Activated CD8-positive, alpha-beta T cell treated with anti-CD3 and anti-CD28 coated beads for 36 hours (primary cell): ENCODE data around the gene KAT2A. TPM values are rescaled to one million over a fixed set of nuclear protein-coding genes. Genes with fewer than 3 reads are reported as not detected.

ENCODE experiments used
- ATAC-seq: fragments of 200-7000 bp; cut with Tn5 transposase; one replicate; pipeline ENCODE4 v1.10.0; 2021; ENCODE audit warnings: mild to moderate bottlenecking, moderate library complexity
- CTCF ChIA-PET: fragments of 350-600 bp; sonication (Branson Sonifier 250); formaldehyde crosslinking; loops from one replicate; lab custom pipeline; 2021; ENCODE audit warnings: antibody characterized with exemption; lab: Charles Lee
- POLR2A ChIA-PET: fragments of 350-600 bp; sonication (Branson Sonifier 250); formaldehyde crosslinking; loops from one replicate; lab custom pipeline; 2021; ENCODE audit warnings: antibody characterized with exemption; lab: Charles Lee
- DNase-seq: peaks from one replicate; pipeline ENCODE4 v3.0.0-alpha.2; 2020
- H3K27ac Mint-ChIP-seq: one replicate; pipeline ENCODE4 v1.8.0; 2021; ENCODE audit warnings: mild to moderate bottlenecking, mixed read lengths
- H3K27me3 Mint-ChIP-seq: one replicate; pipeline ENCODE4 v1.8.0; 2021; ENCODE audit warnings: mixed read lengths
- H3K36me3 Mint-ChIP-seq: one replicate; pipeline ENCODE4 v1.8.0; 2021; ENCODE audit warnings: low read depth, mixed read lengths
- H3K4me1 Mint-ChIP-seq: one replicate; pipeline ENCODE4 v1.8.0; 2021; ENCODE audit warnings: low read depth, mixed read lengths
- H3K4me3 Mint-ChIP-seq: one replicate; pipeline ENCODE4 v1.8.0; 2021; ENCODE audit warnings: mild to moderate bottlenecking, moderate library complexity, mixed read lengths
- H3K9me3 Mint-ChIP-seq: one replicate; pipeline ENCODE4 v1.8.0; 2021; ENCODE audit warnings: mixed read lengths
- intact Hi-C: fragments of 100-400 bp; cut with micrococcal nuclease; formaldehyde crosslinking; loops from one replicate; pipeline ENCODE4 v1.10.0; 2022
- total RNA-seq, 2 experiments: library from RNA; stranded (reverse); gene quantifications; one replicate each; pipeline ENCODE4 v1.2.3, GENCODE V29; 2021
- TF ChIP-seq, protein P1 (sequence below): fragments of 200-600 bp; IDR thresholded peaks from one replicate; pipeline ENCODE4 v1.8.0; 2022; ENCODE audit warnings: antibody characterized with exemption, mild to moderate bottlenecking

KAT2A gene
- total RNA-seq, 2 experiments from 2014 or later = 49.2 to 50.2 TPM

DNA sequence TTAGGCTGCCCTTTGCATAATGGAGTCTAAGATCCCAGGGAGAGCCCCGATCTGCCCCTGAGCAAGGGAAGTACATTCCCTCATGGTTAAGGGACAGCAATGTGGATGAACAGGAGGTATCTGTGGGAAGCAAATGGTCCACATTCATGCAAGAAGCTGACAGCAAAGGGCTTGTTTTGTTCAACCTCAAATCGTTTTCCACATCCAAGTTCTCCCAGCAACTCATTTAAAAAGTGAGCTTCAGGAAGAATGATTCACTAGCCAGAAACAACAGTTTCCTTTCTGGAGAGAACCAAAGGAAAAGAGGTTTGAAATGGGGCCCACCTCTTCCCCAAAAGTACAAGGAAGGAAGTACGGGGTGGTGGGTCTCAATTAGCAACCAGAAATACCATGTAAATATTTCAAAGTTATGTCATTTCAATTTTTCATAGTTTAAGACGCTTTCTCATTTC lies 10.8 kb upstream of the KAT2A start:
- Mint-ChIP-seq H3K27me3 (no peaks in the 10 kb centered on the region), H3K27ac (peak overlapping the region; percentile 43), H3K36me3 (peaks cover 25% of the 10 kb centered on the region), H3K9me3 (no peaks in the 10 kb centered on the region), H3K4me3 (no peak overlapping the region), H3K4me1 (peaks cover 59% of the 10 kb centered on the region)
- DNase-seq (no peak), ATAC-seq (no peak)
- intact Hi-C loops = no loop called here
- CTCF ChIA-PET = interaction anchor here (0.8 to 2.5 kb wide), 4 partner anchors 13 to 386 kb away, joined by 3 to 7 read pairs (median 4); no protein-coding TSS in a partner anchor
- POLR2A ChIA-PET = interaction anchor here (1.1 to 5.6 kb wide), 2 partner anchors 10 to 137 kb away, joined by 3 to 24 read pairs; partner anchors contain the start of genes HSPB9 and KAT2A
- TF ChIP-seq, protein P1, sequence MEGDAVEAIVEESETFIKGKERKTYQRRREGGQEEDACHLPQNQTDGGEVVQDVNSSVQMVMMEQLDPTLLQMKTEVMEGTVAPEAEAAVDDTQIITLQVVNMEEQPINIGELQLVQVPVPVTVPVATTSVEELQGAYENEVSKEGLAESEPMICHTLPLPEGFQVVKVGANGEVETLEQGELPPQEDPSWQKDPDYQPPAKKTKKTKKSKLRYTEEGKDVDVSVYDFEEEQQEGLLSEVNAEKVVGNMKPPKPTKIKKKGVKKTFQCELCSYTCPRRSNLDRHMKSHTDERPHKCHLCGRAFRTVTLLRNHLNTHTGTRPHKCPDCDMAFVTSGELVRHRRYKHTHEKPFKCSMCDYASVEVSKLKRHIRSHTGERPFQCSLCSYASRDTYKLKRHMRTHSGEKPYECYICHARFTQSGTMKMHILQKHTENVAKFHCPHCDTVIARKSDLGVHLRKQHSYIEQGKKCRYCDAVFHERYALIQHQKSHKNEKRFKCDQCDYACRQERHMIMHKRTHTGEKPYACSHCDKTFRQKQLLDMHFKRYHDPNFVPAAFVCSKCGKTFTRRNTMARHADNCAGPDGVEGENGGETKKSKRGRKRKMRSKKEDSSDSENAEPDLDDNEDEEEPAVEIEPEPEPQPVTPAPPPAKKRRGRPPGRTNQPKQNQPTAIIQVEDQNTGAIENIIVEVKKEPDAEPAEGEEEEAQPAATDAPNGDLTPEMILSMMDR = no peak

DNA sequence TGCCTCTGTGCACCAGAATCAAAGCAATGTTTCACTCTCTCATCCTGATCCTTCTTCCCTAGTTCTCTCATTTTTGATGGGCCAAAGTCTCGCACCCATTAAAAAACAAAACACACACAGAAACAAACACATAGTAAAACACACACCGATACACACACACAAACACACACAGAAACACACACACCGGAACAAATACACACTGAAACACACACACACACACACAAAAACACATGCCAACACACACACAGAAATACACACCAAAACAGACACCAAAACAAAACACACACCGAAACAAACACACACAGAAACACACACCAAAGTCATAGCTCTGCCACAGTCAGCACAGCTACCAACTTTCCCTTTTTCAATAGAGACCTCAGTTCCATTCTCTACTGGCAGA lies 10.1 kb upstream of the KAT2A start:
- no peak overlapping the region for H3K4me3 Mint-ChIP-seq
- no peak for DNase-seq
- ATAC-seq = no peak
- peaks cover 26% of the 10 kb centered on the region for H3K36me3 Mint-ChIP-seq
- no peaks in the 10 kb centered on the region for H3K9me3 Mint-ChIP-seq
- TF ChIP-seq, protein P1 = no peak
- H3K27me3 Mint-ChIP-seq = no peaks in the 10 kb centered on the region
- intact Hi-C loops = no loop called here
- CTCF ChIA-PET = interaction anchor here (0.8 to 2.9 kb wide), 6 partner anchors 9 to 297 kb away, joined by 3 to 15 read pairs (median 4); no protein-coding TSS in a partner anchor
- peaks cover 52% of the 10 kb centered on the region for H3K4me1 Mint-ChIP-seq
- POLR2A ChIA-PET = interaction anchor here (0.6 to 5.6 kb wide), 3 partner anchors 10 to 22 kb away, joined by 3 to 24 read pairs (median 3); partner anchors contain the start of genes HSPB9 and KAT2A
- H3K27ac Mint-ChIP-seq = peak overlapping the region; percentile 68

DNA sequence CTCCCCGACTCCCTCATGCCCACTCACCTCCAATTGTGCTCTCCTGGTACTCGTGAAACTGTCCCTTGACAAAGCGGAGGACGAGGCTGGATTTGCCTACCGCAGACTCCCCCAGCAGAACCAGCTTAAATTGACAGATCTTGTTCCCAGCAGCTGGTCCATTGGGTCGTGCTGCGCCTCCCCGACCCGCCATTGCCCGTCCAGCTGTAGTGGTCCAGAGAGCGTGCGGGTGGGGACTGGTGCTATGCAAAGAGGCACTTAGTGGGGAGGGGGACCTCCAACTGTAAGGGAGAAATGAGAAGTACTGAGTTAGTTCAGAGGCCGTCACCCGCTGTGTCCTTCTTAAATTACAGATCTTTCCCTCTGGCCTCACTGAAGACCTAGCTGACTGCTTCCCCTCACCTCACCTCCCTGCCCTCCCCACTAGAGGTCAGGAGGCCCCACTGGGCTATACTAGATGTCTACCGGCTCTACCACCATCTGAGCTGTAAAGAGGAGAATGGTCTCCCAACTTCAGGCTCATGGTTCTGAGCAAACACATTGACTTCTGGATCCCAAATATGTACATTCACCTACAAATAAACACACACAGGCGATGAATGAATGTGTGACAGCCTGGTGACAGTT lies 9.3 kb upstream of the KAT2A start:
- no peak for ATAC-seq
- H3K36me3 Mint-ChIP-seq = peaks cover 32% of the 10 kb centered on the region
- peak overlapping the region; percentile 49 for H3K27ac Mint-ChIP-seq
- TF ChIP-seq, protein P1 = no peak
- no peak for DNase-seq
- CTCF ChIA-PET = interaction anchor here (0.8 to 2.9 kb wide), 9 partner anchors 10 to 298 kb away, joined by 3 to 15 read pairs (median 3); no protein-coding TSS in a partner anchor
- peaks cover 44% of the 10 kb centered on the region for H3K4me1 Mint-ChIP-seq
- POLR2A ChIA-PET = interaction anchor here (0.6 to 5.6 kb wide), 5 partner anchors 9 to 117 kb away, joined by 3 to 24 read pairs (median 3); partner anchors contain the start of genes HSPB9 and KAT2A
- no peak overlapping the region for H3K4me3 Mint-ChIP-seq
- H3K9me3 Mint-ChIP-seq = no peaks in the 10 kb centered on the region
- no peaks in the 10 kb centered on the region for H3K27me3 Mint-ChIP-seq
- intact Hi-C loops = no loop called here

DNA sequence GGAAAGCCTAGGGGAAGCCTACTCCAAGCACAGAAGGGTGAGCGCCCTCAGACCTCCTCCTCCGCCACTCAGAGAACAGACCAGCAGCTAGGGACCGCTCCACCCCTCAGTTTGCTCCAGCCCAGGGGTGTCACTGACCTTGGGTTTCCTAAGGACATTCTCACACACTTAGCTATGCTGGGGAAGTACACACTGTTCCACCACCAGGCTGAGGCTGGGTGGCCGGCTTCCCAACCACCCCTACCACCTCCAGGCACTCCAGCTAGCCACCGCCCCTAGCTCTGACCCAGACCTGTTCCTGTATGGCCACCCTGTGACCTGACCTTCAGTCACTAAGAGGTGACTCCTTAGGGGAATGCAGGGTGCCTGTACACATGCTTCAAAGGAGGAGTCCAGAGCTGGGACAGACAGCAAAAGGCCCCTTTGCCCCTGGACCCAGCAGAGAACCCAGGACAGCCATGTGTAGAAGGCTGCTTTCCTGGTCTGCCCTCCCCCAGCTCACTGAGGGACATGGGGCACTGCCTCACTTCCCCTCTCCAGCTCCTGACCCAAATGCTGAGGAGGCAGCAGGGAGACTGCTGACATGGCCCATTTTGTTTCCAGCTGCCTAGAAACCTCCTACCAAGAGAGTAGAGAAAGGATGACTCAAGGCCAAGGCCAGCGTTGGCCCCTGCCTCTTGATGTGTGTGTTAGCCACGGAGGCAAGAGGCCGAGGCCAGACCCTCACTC lies 8.1 kb upstream of the KAT2A start:
- H3K27ac Mint-ChIP-seq = peak overlapping the region; percentile 80
- POLR2A ChIA-PET = interaction anchor here (1.2 to 5.6 kb wide), 2 partner anchors 8 to 13 kb away, joined by 4 to 24 read pairs; partner anchors contain the start of genes HSPB9 and KAT2A

More for the DNA sequence above, 8.1 kb upstream of the KAT2A start:
- Mint-ChIP-seq H3K4me1 (peaks cover 38% of the 10 kb centered on the region), H3K27me3 (no peaks in the 10 kb centered on the region), H3K4me3 (no peak overlapping the region), H3K9me3 (no peaks in the 10 kb centered on the region), H3K36me3 (peaks cover 32% of the 10 kb centered on the region)
- CTCF ChIA-PET = interaction anchor here (0.9 to 2.9 kb wide), 5 partner anchors 10 to 167 kb away, joined by 3 to 15 read pairs (median 3); no protein-coding TSS in a partner anchor
- TF ChIP-seq, protein P1 = no peak
- no peak for DNase-seq
- ATAC-seq = no peak
- intact Hi-C loops = no loop called here
